Natural killer cell (primary cell): ENCODE data around the gene CDK14. TPM values are rescaled to one million over a fixed set of nuclear protein-coding genes. Genes with fewer than 3 reads are reported as not detected.

Source experiments
- ATAC-seq, 3 donors: fragments of 150-1000 bp in 2 of 3; fragments of 200-7000 bp in 1 of 3; cut with Tn5 transposase; 1 replicate in 1 of 3; 2 replicates in 2 of 3; pipeline ENCODE4 v1.10.0; 2021; ENCODE audit warnings: mild to moderate bottlenecking in 2 of 3, moderate library complexity in 2 of 3
- DNase-seq, 2 donors: peaks; one replicate each; pipeline versions ENCODE4 v3.0.0 to v3.0.0-alpha.2; 2013 to 2021; ENCODE audit warnings: mixed read lengths in 1 of 2
- H3K27ac ChIP-seq: one replicate; pipeline ENCODE4 v1.5.1; 2013; ENCODE audit warnings: mild to moderate bottlenecking, low read length
- H3K27me3 ChIP-seq: one replicate; pipeline ENCODE4 v1.6.1; 2013; ENCODE audit warnings: low read length; ENCODE audit not compliant: control insufficient read depth, insufficient read depth
- H3K36me3 ChIP-seq: one replicate; pipeline ENCODE4 v1.6.1; 2013; ENCODE audit warnings: low read length; ENCODE audit not compliant: control insufficient read depth, insufficient read depth
- H3K4me1 ChIP-seq: one replicate; pipeline ENCODE4 v1.6.1; 2013; ENCODE audit warnings: low read length; ENCODE audit not compliant: control insufficient read depth, insufficient read depth
- H3K4me3 ChIP-seq: one replicate; pipeline ENCODE4 v1.5.1; 2013; ENCODE audit warnings: low read length
- H3K9me3 ChIP-seq: one replicate; pipeline ENCODE4 v1.6.1; 2013; ENCODE audit warnings: low read length; ENCODE audit not compliant: control insufficient read depth, insufficient read depth
- H3K27ac Mint-ChIP-seq, 2 donors: one replicate each; pipeline ENCODE4 v1.8.0; 2022; ENCODE audit warnings: mild to moderate bottlenecking in 2 of 2, mixed read lengths in 2 of 2, moderate library complexity in 1 of 2
- H3K27me3 Mint-ChIP-seq, 2 donors: one replicate each; pipeline ENCODE4 v1.8.0; 2022; ENCODE audit warnings: low read depth in 2 of 2, mixed read lengths in 2 of 2
- H3K36me3 Mint-ChIP-seq: one replicate; pipeline ENCODE4 v1.8.0; 2022; ENCODE audit warnings: mixed read lengths
- H3K4me1 Mint-ChIP-seq, 2 donors: one replicate each; pipeline ENCODE4 v1.8.0; 2022; ENCODE audit warnings: mixed read lengths in 2 of 2
- H3K4me3 Mint-ChIP-seq: one replicate; pipeline ENCODE4 v1.8.0; 2022; ENCODE audit warnings: mild to moderate bottlenecking, moderate library complexity, mixed read lengths
- H3K9me3 Mint-ChIP-seq, 2 donors: one replicate each; pipeline ENCODE4 v1.8.0; 2022; ENCODE audit warnings: mixed read lengths in 2 of 2
- CTCF ChIP-seq: fragments of 200-600 bp; IDR thresholded peaks from one replicate; pipeline ENCODE4 v1.8.0; 2022; ENCODE audit warnings: antibody characterized with exemption
- whole genome bisulfite sequencing: methylation state at CpG from one replicate; pipeline ENCODE4 v1.1.7; 2013; ENCODE audit warnings: missing lambda C conversion rate; ENCODE audit not compliant: insufficient coverage; 5-methylcytosine and 5-hydroxymethylcytosine counted together
- intact Hi-C: fragments of 100-400 bp; cut with micrococcal nuclease; formaldehyde crosslinking; loops from one replicate; pipeline ENCODE4 v1.14.2; 2022
- total RNA-seq, 4 donors: library from RNA; stranded (reverse); fragments of 120-200 nt in 1 of 4; gene quantifications; one replicate each; pipeline versions ENCODE4 v1.2.3 to v1.2.4, GENCODE V29; 2013 to 2022

Gene CDK14
- total RNA-seq, 3 donors from 2014 or later (not counting 1 experiment from before 2014, with no cell fraction given): 1.2 to 12.5 (median 1.9) TPM

GRCh38 chr7:90605055-90605454 lies 8.9 kb downstream of the CDK14 start:
- no peak for TF ChIP-seq CTCF
- H3K4me1 Mint-ChIP-seq: no peaks in the 10 kb centered on the region
- no peaks in the 10 kb centered on the region for H3K4me1 ChIP-seq
- H3K4me3 ChIP-seq: no peak overlapping the region
- H3K36me3 ChIP-seq: no peaks in the 10 kb centered on the region
- no peak overlapping the region for H3K4me3 Mint-ChIP-seq
- 87% methylated on average over 2 of the region's 2 CpGs for WGBS
- H3K36me3 Mint-ChIP-seq: no peaks in the 10 kb centered on the region
- H3K9me3 ChIP-seq: no peaks in the 10 kb centered on the region
- H3K27ac Mint-ChIP-seq: no peak overlapping the region
- H3K27me3 Mint-ChIP-seq: peaks cover 0 to 7% of the 10 kb centered on the region in 2 donors
- H3K9me3 Mint-ChIP-seq: no peaks in the 10 kb centered on the region
- intact Hi-C loops: no loop called here
- no peak overlapping the region for H3K27ac ChIP-seq
- ATAC-seq (no peak), DNase-seq (no peak)
- H3K27me3 ChIP-seq: no peaks in the 10 kb centered on the region

GRCh38 chr7:90607196-90607595 lies 11.1 kb downstream of the CDK14 start:
- H3K4me3 ChIP-seq: no peak overlapping the region
- no peak for ATAC-seq
- Mint-ChIP-seq H3K36me3 (no peaks in the 10 kb centered on the region), H3K4me3 (no peak overlapping the region), H3K27ac (no peak overlapping the region), H3K27me3 (no peaks in the 10 kb centered on the region), H3K9me3 (no peaks in the 10 kb centered on the region), H3K4me1 (no peaks in the 10 kb centered on the region)
- 91% methylated on average over 1 of the region's 1 CpG for WGBS
- no peak for DNase-seq
- H3K9me3 ChIP-seq: no peaks in the 10 kb centered on the region
- intact Hi-C loops: no loop called here
- H3K4me1 ChIP-seq: no peaks in the 10 kb centered on the region
- no peaks in the 10 kb centered on the region for H3K27me3 ChIP-seq
- H3K27ac ChIP-seq: no peak overlapping the region
- no peak for TF ChIP-seq CTCF
- H3K36me3 ChIP-seq: no peaks in the 10 kb centered on the region

- no peaks in the 10 kb centered on the region for H3K9me3 Mint-ChIP-seq
- no peaks in the 10 kb centered on the region for H3K36me3 Mint-ChIP-seq
- TF ChIP-seq CTCF: no peak
These were observed 14.0 kb downstream of the CDK14 start for GRCh38 chr7:90610105-90610504.

GRCh38 chr7:90611115-90611514 lies 15.0 kb downstream of the CDK14 start:
- no peaks in the 10 kb centered on the region for H3K9me3 ChIP-seq
- Mint-ChIP-seq H3K9me3 (no peaks in the 10 kb centered on the region), H3K27me3 (no peaks in the 10 kb centered on the region), H3K27ac (no peak overlapping the region), H3K4me3 (no peak overlapping the region), H3K4me1 (no peaks in the 10 kb centered on the region), H3K36me3 (no peaks in the 10 kb centered on the region)
- no peak overlapping the region for H3K27ac ChIP-seq
- ATAC-seq (no peak), DNase-seq (no peak)
- intact Hi-C loops: no loop called here
- no peaks in the 10 kb centered on the region for H3K36me3 ChIP-seq
- no peaks in the 10 kb centered on the region for H3K4me1 ChIP-seq
- WGBS: 85% methylated on average over 3 of the region's 3 CpGs
- TF ChIP-seq CTCF: no peak
- H3K4me3 ChIP-seq: no peak overlapping the region
- H3K27me3 ChIP-seq: no peaks in the 10 kb centered on the region

More at GRCh38 chr7:90610105-90610504, 14.0 kb downstream of the CDK14 start:
- Histone ChIP-seq H3K4me3 (no peak overlapping the region), H3K4me1 (no peaks in the 10 kb centered on the region), H3K27me3 (no peaks in the 10 kb centered on the region), H3K36me3 (no peaks in the 10 kb centered on the region), H3K9me3 (no peaks in the 10 kb centered on the region), H3K27ac (no peak overlapping the region)
- 88% methylated on average over 4 of the region's 4 CpGs for WGBS
- ATAC-seq (no peak), DNase-seq (no peak)
- intact Hi-C loops: no loop called here
- Mint-ChIP-seq H3K27me3 (no peaks in the 10 kb centered on the region), H3K27ac (no peak overlapping the region), H3K4me3 (no peak overlapping the region), H3K4me1 (no peaks in the 10 kb centered on the region)
